K562 (cell line): Measurements from ENCODE around the gene SLC10A3. TPM values are rescaled to one million over a fixed set of nuclear protein-coding genes. Genes with fewer than 3 reads are reported as not detected.
A peak's percentile ranks its signal among the peaks of the same experiment; 100 is the strongest.

Source experiments
- ELF4 ChIP-seq: fragments of 450-650 bp; formaldehyde crosslinking; IDR thresholded peaks from 2 replicates; pipeline ENCODE4 v1.4.0; 2022; ENCODE audit warnings: missing genetic modification characterization
- ILF3 ChIP-seq: fragments of 450-650 bp; IDR thresholded peaks from 2 replicates; pipeline ENCODE4 v1.6.1; 2018; ENCODE audit warnings: antibody characterized with exemption, mild to moderate bottlenecking, moderate library complexity, borderline replicate concordance
- LEF1 ChIP-seq: fragments of 450-650 bp; IDR thresholded peaks from 2 replicates; pipeline ENCODE4 v1.6.1; 2016; ENCODE audit warnings: mild to moderate bottlenecking
- POLR2G ChIP-seq: fragments of 200-400 bp; formaldehyde crosslinking; IDR thresholded peaks from 2 replicates; pipeline ENCODE4 v1.6.1; 2017; ENCODE audit warnings: low read depth, mild to moderate bottlenecking, antibody characterized with exemption, low read length, moderate library complexity
- RFX5 ChIP-seq: IDR thresholded peaks from 2 replicates; pipeline ENCODE4 v1.6.1; 2011; ENCODE audit warnings: low read depth, mild to moderate bottlenecking, improper control_type of control experiment, low read length
- RHOXF2B ChIP-seq: fragments of 250-450 bp; sonication (Bioruptor Pico); conservative IDR thresholded peaks from 2 replicates; pipeline ENCODE4 v1.5.1; 2021
- SAP30 ChIP-seq: fragments of 200-600 bp; sonication (generic); IDR thresholded peaks from 2 replicates; pipeline ENCODE4 v1.6.1; 2012; ENCODE audit warnings: borderline replicate concordance, low read depth, mild to moderate bottlenecking, moderate library complexity, low read length, control low read depth, inconsistent platforms; ENCODE audit not compliant: insufficient read depth, poor library complexity, severe bottlenecking
- SIN3A ChIP-seq, 2 experiments: fragments of 150-350 bp in 1 of 2; IDR thresholded peaks; 2 replicates each; pipeline ENCODE4 v1.6.1; 2011 to 2016; ENCODE audit warnings: borderline replicate concordance in 2 of 2, low read depth in 2 of 2, low read length in 2 of 2, mild to moderate bottlenecking in 2 of 2, moderate library complexity in 2 of 2; ENCODE audit not compliant: control insufficient read depth in 1 of 2
- TAF15 ChIP-seq: fragments of 200-400 bp; formaldehyde crosslinking; IDR thresholded peaks from 2 replicates; pipeline ENCODE4 v1.6.1; 2017; ENCODE audit warnings: mild to moderate bottlenecking, low read depth, low read length, moderate library complexity
- TAF7 ChIP-seq: fragments of 450-650 bp; IDR thresholded peaks from 2 replicates; pipeline ENCODE4 v1.6.1; 2016; ENCODE audit warnings: missing genetic modification characterization, missing compliant biosample characterization
- TEAD4 ChIP-seq, 2 experiments: sonication (generic) in 1 of 2; formaldehyde crosslinking in 1 of 2; IDR thresholded peaks; 2 replicates each; pipeline versions ENCODE4 v1.6.1 to v1.8.0; 2012 to 2022; ENCODE audit warnings: borderline replicate concordance in 1 of 2, inconsistent platforms in 1 of 2, low read length in 1 of 2, mild to moderate bottlenecking in 1 of 2, missing genetic modification reagents in 1 of 2
- polyA plus RNA-seq, 8 experiments: library from polyadenylated mRNA; depleted of rRNA in 4 of 8; stranded (reverse) in 5 of 8; unstranded in 3 of 8; fragments of >200 nt; fragmentation: Nextera tagmentation in 2 of 8; fragmentation: Illumina TruSeq in 1 of 8; extraction: Ambion mirVana in 2 of 8; extraction: Trizol in 1 of 8; gene quantifications; 2 replicates each; pipeline versions ENCODE4 v1.2.1 to v1.2.3, GENCODE V29; 2011 to 2014; ENCODE audit warnings: inconsistent platforms in 1 of 8, missing spikeins in 1 of 8
- total RNA-seq, 7 experiments: library from RNA; depleted of rRNA in 6 of 7; stranded (reverse); fragments of >200 nt in 6 of 7; fragmentation: Illumina TruSeq in 2 of 7; extraction: Trizol in 2 of 7; gene quantifications; 2 replicates each; pipeline versions ENCODE4 v1.2.1 to v1.2.3, GENCODE V29; 2011 to 2021; ENCODE audit warnings: low replicate concordance in 1 of 7
- TF ChIP-seq, protein P1 (sequence below): fragments of 450-650 bp; IDR thresholded peaks from 2 replicates; pipeline ENCODE4 v1.6.1; 2016; ENCODE audit warnings: low read depth
- TF ChIP-seq, protein P2 (sequence below): sonication (generic); formaldehyde crosslinking; IDR thresholded peaks from 2 replicates; pipeline ENCODE4 v1.8.0; 2022; ENCODE audit warnings: mild to moderate bottlenecking, missing genetic modification reagents

The SLC10A3 gene
- total and polyA plus RNA-seq, 9 of the 15 experiments (the other 6 are each of a cell fraction or from before 2014, with no cell fraction given): 5.2 to 30.6 (median 16.7) TPM

DNA sequence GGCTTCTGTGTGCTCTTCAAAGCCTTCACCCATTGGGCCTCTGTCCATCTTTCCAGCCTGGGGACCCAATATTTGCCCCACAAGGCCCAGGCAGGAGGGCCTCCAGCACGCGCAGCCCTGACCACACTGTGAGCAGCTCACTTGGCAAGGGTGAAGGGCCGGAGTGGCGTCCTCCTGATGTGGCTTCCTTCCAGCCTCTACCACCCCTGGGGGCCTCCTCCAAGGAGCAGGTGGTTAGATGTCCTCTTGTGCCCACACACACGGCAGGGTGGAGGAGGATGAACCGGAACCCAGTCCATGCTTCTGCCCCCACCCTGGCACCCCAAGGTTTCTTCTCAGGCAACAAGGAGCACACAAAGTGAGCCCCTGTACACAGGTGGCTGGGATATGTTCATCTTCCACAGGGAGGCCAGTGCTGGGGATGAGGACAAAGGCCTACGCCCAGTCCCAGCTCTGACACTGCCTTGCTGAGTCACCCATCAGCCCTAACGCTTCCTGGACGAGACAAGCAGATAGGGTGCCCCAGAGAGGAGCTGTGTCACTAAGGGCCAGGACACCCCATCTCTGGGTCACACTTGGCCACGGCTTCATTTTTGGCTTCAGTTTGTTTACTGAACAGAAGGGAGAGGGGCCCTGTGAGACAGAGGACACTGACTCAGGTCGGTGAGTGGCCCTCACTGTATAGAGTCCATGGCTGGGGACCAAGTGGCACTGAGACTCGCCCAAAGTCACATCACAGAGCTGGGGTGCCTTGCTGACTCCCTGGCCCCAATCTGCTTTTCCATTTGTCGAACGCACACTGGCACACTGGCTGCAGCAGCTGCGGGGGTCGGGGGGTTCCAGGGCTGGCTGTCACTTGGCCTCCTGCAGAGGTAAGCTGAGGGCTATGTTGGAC lies 5.9 kb downstream of the SLC10A3 start (continued):
- TF ChIP-seq, protein P1, sequence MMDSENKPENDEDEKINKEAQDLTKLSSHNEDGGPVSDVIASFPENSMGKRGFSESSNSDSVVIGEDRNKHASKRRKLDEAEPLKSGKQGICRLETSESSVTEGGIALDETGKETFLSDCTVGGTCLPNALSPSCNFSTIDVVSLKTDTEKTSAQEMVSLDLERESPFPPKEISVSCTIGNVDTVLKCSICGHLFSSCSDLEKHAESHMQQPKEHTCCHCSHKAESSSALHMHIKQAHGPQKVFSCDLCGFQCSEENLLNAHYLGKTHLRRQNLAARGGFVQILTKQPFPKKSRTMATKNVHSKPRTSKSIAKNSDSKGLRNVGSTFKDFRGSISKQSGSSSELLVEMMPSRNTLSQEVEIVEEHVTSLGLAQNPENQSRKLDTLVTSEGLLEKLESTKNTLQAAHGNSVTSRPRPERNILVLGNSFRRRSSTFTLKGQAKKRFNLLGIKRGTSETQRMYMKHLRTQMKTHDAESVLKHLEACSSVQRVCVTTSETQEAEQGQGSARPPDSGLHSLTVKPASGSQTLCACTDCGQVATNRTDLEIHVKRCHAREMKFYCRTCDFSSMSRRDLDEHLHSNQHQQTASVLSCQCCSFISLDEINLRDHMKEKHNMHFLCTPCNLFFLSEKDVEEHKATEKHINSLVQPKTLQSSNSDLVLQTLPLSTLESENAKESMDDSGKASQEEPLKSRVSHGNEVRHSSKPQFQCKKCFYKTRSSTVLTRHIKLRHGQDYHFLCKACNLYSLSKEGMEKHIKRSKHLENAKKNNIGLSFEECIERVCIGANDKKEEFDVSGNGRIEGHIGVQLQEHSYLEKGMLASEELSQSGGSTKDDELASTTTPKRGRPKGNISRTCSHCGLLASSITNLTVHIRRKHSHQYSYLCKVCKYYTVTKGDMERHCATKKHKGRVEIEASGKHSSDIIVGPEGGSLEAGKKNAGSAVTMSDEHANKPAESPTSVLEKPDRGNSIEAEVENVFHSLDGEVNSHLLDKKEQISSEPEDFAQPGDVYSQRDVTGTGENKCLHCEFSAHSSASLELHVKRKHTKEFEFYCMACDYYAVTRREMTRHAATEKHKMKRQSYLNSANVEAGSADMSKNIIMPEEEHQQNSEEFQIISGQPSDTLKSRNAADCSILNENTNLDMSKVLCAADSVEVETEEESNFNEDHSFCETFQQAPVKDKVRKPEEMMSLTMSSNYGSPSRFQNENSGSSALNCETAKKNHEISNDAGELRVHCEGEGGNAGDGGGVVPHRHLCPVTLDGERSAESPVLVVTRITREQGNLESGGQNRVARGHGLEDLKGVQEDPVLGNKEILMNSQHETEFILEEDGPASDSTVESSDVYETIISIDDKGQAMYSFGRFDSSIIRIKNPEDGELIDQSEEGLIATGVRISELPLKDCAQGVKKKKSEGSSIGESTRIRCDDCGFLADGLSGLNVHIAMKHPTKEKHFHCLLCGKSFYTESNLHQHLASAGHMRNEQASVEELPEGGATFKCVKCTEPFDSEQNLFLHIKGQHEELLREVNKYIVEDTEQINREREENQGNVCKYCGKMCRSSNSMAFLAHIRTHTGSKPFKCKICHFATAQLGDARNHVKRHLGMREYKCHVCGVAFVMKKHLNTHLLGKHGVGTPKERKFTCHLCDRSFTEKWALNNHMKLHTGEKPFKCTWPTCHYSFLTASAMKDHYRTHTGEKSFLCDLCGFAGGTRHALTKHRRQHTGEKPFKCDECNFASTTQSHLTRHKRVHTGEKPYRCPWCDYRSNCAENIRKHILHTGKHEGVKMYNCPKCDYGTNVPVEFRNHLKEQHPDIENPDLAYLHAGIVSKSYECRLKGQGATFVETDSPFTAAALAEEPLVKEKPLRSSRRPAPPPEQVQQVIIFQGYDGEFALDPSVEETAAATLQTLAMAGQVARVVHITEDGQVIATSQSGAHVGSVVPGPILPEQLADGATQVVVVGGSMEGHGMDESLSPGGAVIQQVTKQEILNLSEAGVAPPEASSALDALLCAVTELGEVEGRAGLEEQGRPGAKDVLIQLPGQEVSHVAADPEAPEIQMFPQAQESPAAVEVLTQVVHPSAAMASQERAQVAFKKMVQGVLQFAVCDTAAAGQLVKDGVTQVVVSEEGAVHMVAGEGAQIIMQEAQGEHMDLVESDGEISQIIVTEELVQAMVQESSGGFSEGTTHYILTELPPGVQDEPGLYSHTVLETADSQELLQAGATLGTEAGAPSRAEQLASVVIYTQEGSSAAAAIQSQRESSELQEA: no peak
- TF ChIP-seq ELF4 (CRISPR knock-in tag) (no peak), TAF15 (no peak), TEAD4 (IDR thresholded peaks at IDR 0.05; ENCODE audit: low read length) (peak; percentile 12; the same call in 1 of the 2 replicates), TEAD4 (CRISPR knock-in tag; IDR thresholded peaks at IDR 0.05; ENCODE audit: borderline replicate concordance) (no peak), LEF1 (no peak), ILF3 (no peak), SIN3A (IDR thresholded peaks at IDR 0.05; ENCODE audit: borderline replicate concordance in 2 of 2, control insufficient read depth in 1 of 2, low read depth in 2 of 2, low read length in 2 of 2) (peak; percentile 16 to 62; a peak in 2 of 4 replicates), TAF7 (no peak), SAP30 (no peak), RFX5 (no peak), RHOXF2B (no peak), POLR2G (peak; percentile 36)
- TF ChIP-seq, protein P2, sequence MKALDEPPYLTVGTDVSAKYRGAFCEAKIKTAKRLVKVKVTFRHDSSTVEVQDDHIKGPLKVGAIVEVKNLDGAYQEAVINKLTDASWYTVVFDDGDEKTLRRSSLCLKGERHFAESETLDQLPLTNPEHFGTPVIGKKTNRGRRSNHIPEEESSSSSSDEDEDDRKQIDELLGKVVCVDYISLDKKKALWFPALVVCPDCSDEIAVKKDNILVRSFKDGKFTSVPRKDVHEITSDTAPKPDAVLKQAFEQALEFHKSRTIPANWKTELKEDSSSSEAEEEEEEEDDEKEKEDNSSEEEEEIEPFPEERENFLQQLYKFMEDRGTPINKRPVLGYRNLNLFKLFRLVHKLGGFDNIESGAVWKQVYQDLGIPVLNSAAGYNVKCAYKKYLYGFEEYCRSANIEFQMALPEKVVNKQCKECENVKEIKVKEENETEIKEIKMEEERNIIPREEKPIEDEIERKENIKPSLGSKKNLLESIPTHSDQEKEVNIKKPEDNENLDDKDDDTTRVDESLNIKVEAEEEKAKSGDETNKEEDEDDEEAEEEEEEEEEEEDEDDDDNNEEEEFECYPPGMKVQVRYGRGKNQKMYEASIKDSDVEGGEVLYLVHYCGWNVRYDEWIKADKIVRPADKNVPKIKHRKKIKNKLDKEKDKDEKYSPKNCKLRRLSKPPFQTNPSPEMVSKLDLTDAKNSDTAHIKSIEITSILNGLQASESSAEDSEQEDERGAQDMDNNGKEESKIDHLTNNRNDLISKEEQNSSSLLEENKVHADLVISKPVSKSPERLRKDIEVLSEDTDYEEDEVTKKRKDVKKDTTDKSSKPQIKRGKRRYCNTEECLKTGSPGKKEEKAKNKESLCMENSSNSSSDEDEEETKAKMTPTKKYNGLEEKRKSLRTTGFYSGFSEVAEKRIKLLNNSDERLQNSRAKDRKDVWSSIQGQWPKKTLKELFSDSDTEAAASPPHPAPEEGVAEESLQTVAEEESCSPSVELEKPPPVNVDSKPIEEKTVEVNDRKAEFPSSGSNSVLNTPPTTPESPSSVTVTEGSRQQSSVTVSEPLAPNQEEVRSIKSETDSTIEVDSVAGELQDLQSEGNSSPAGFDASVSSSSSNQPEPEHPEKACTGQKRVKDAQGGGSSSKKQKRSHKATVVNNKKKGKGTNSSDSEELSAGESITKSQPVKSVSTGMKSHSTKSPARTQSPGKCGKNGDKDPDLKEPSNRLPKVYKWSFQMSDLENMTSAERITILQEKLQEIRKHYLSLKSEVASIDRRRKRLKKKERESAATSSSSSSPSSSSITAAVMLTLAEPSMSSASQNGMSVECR (CRISPR knock-in tag): peak; percentile 38; the same call in 1 of the 2 replicates
